ENCODE measurements around the gene LARGE1.

LARGE1 gene

GRCh38 chr22:33776491-33776890 lies 143.8 kb downstream of the LARGE1 start:
- no peak for DNase-seq (ENCODE audit: low read depth, low spot score)

- DNase-seq (ENCODE audit: low read depth, low spot score) = no peak
These were observed 145.5 kb downstream of the LARGE1 start for GRCh38 chr22:33774781-33775180.

GRCh38 chr22:33772745-33773144 lies 147.5 kb downstream of the LARGE1 start:
- no peak for DNase-seq (ENCODE audit: low read depth, low spot score)

- no peak for DNase-seq (ENCODE audit: low read depth, low spot score)
These were observed 149.1 kb downstream of the LARGE1 start for GRCh38 chr22:33771136-33771535.

- no peak for DNase-seq (ENCODE audit: low read depth, low spot score)
These were observed 149.6 kb downstream of the LARGE1 start for GRCh38 chr22:33770723-33771122.

- DNase-seq (ENCODE audit: low read depth, low spot score) = no peak
These were observed 154.2 kb downstream of the LARGE1 start for GRCh38 chr22:33766091-33766490.

- DNase-seq (ENCODE audit: low read depth, low spot score) = no peak
These were observed 161.3 kb downstream of the LARGE1 start for GRCh38 chr22:33758961-33759360.

GRCh38 chr22:33757802-33758483 lies 162.3 kb downstream of the LARGE1 start:
- no peak for DNase-seq (ENCODE audit: low read depth, low spot score)

GRCh38 chr22:33757041-33757801 lies 163.1 kb downstream of the LARGE1 start:
- no peak for DNase-seq (ENCODE audit: low read depth, low spot score)

GRCh38 chr22:33756508-33756949 lies 163.7 kb downstream of the LARGE1 start:
- no peak for DNase-seq (ENCODE audit: low read depth, low spot score)

- no peak for DNase-seq (ENCODE audit: low read depth, low spot score)
These were observed 171.6 kb downstream of the LARGE1 start for GRCh38 chr22:33748714-33749113.

GRCh38 chr22:33747576-33748180 lies 172.6 kb downstream of the LARGE1 start:
- DNase-seq (ENCODE audit: low read depth, low spot score) = no peak

GRCh38 chr22:33747029-33747428 lies 173.2 kb downstream of the LARGE1 start:
- DNase-seq (ENCODE audit: low read depth, low spot score) = no peak

- DNase-seq (ENCODE audit: low read depth, low spot score) = no peak
These were observed 173.8 kb downstream of the LARGE1 start for GRCh38 chr22:33746501-33746928.

GRCh38 chr22:33745501-33745900 lies 174.8 kb downstream of the LARGE1 start:
- DNase-seq (ENCODE audit: low read depth, low spot score) = no peak

GRCh38 chr22:33743756-33744155 lies 176.5 kb downstream of the LARGE1 start:
- no peak for DNase-seq (ENCODE audit: low read depth, low spot score)

- no peak for DNase-seq (ENCODE audit: low read depth, low spot score)
These were observed 179.3 kb downstream of the LARGE1 start for GRCh38 chr22:33741025-33741424.

- DNase-seq (ENCODE audit: low read depth, low spot score) = no peak
These were observed 180.8 kb downstream of the LARGE1 start for GRCh38 chr22:33739516-33739915.

GRCh38 chr22:33737662-33738061 lies 182.6 kb downstream of the LARGE1 start:
- no peak for DNase-seq (ENCODE audit: low read depth, low spot score)

- DNase-seq (ENCODE audit: low read depth, low spot score) = no peak
These were observed 184.3 kb downstream of the LARGE1 start for GRCh38 chr22:33735978-33736377.

GRCh38 chr22:33728847-33729246 lies 191.4 kb downstream of the LARGE1 start:
- no peak for DNase-seq (ENCODE audit: low read depth, low spot score)

GRCh38 chr22:33726294-33726734 lies 194.0 kb downstream of the LARGE1 start:
- no peak for DNase-seq (ENCODE audit: low read depth, low spot score)

- DNase-seq (ENCODE audit: low read depth, low spot score) = no peak
These were observed 196.4 kb downstream of the LARGE1 start for GRCh38 chr22:33723915-33724314.
